ENCODE data around the gene PCSK5. TPM values are rescaled to one million over a fixed set of nuclear protein-coding genes. Genes with fewer than 3 reads are reported as not detected.
A peak's percentile ranks its signal among the peaks of the same experiment; 100 is the strongest.

The PCSK5 gene
- polyA plus RNA-seq, 1 donor from 2014 or later, result 1.7 TPM

GRCh38 chr9:76112151-76112550 is 221.7 kb downstream of the PCSK5 start:
- no peak overlapping the region for H3K9ac ChIP-seq (ENCODE audit: low read length)
- H3K79me2 ChIP-seq (replicated peaks; ENCODE audit: insufficient read depth, low read length), result no peaks in the 10 kb centered on the region
- TF ChIP-seq SMC3 (conservative IDR thresholded peaks at IDR 0.05; ENCODE audit: poor library complexity) (no peak), EZH2 (IDR thresholded peaks at IDR 0.05; ENCODE audit: borderline replicate concordance, insufficient read depth, low read length, poor library complexity, severe bottlenecking) (no peak), REST (IDR thresholded peaks at IDR 0.05; ENCODE audit: borderline replicate concordance) (no peak)
- no peak overlapping the region for H3K27ac ChIP-seq (ENCODE audit: low read length)
- H3K4me3 ChIP-seq (ENCODE audit: low read length), result no peak overlapping the region
- H3K36me3 ChIP-seq (ENCODE audit: insufficient read depth, low read length), result no peaks in the 10 kb centered on the region
- H2AFZ ChIP-seq (ENCODE audit: low read depth, low read length), result no peak overlapping the region
- no peaks in the 10 kb centered on the region for H3K27me3 ChIP-seq (ENCODE audit: insufficient read depth, low read depth, low read length)
- no peak overlapping the region for H3K4me2 ChIP-seq (ENCODE audit: low read length)
- no peaks in the 10 kb centered on the region for H3F3A ChIP-seq (ENCODE audit: insufficient read depth, low read length, poor library complexity, severe bottlenecking)
- no peaks in the 10 kb centered on the region for H3K9me3 ChIP-seq (ENCODE audit: low read length)
- no peaks in the 10 kb centered on the region for H4K20me1 ChIP-seq (ENCODE audit: insufficient read depth)
- H3K9me2 ChIP-seq (ENCODE audit: insufficient read depth, low read length), result no peaks in the 10 kb centered on the region

GRCh38 chr9:76114144-76114543 is 223.7 kb downstream of the PCSK5 start:
- Histone ChIP-seq H3K36me3 (ENCODE audit: insufficient read depth, low read length) (no peaks in the 10 kb centered on the region), H4K20me1 (ENCODE audit: insufficient read depth) (no peaks in the 10 kb centered on the region), H3K9me2 (ENCODE audit: insufficient read depth, low read length) (no peaks in the 10 kb centered on the region), H3K4me2 (ENCODE audit: low read length) (no peak overlapping the region), H3K9me3 (ENCODE audit: low read length) (no peaks in the 10 kb centered on the region), H3K4me3 (ENCODE audit: low read length) (no peak overlapping the region), H2AFZ (ENCODE audit: low read depth, low read length) (no peak overlapping the region), H3K9ac (ENCODE audit: low read length) (no peak overlapping the region), H3K27ac (ENCODE audit: low read length) (no peak overlapping the region), H3K27me3 (ENCODE audit: insufficient read depth, low read depth, low read length) (no peaks in the 10 kb centered on the region), H3F3A (ENCODE audit: insufficient read depth, low read length, poor library complexity, severe bottlenecking) (no peaks in the 10 kb centered on the region), H3K79me2 (replicated peaks; ENCODE audit: insufficient read depth, low read length) (no peaks in the 10 kb centered on the region)
- no peak for TF ChIP-seq EZH2 (IDR thresholded peaks at IDR 0.05; ENCODE audit: borderline replicate concordance, insufficient read depth, low read length, poor library complexity, severe bottlenecking)
- TF ChIP-seq REST (IDR thresholded peaks at IDR 0.05; ENCODE audit: borderline replicate concordance), result no peak
- TF ChIP-seq SMC3 (conservative IDR thresholded peaks at IDR 0.05; ENCODE audit: poor library complexity), result no peak
- no peak for TF ChIP-seq RAD21 (conservative IDR thresholded peaks at IDR 0.05)

- Histone ChIP-seq H3K27ac (ENCODE audit: low read length) (no peak overlapping the region), H3K9me3 (ENCODE audit: low read length) (no peaks in the 10 kb centered on the region), H2AFZ (ENCODE audit: low read depth, low read length) (no peak overlapping the region), H3K27me3 (ENCODE audit: insufficient read depth, low read depth, low read length) (no peaks in the 10 kb centered on the region), H3F3A (ENCODE audit: insufficient read depth, low read length, poor library complexity, severe bottlenecking) (no peaks in the 10 kb centered on the region), H3K9me2 (ENCODE audit: insufficient read depth, low read length) (no peaks in the 10 kb centered on the region), H4K20me1 (ENCODE audit: insufficient read depth) (no peaks in the 10 kb centered on the region), H3K36me3 (ENCODE audit: insufficient read depth, low read length) (no peaks in the 10 kb centered on the region), H3K4me3 (ENCODE audit: low read length) (no peak overlapping the region), H3K79me2 (replicated peaks; ENCODE audit: insufficient read depth, low read length) (no peaks in the 10 kb centered on the region), H3K9ac (ENCODE audit: low read length) (no peak overlapping the region), H3K4me2 (ENCODE audit: low read length) (peak overlapping the region; percentile 22)
- TF ChIP-seq EP300 (conservative IDR thresholded peaks at IDR 0.05; ENCODE audit: poor library complexity, severe bottlenecking) (no peak), MXI1 (conservative IDR thresholded peaks at IDR 0.05; ENCODE audit: poor library complexity, severe bottlenecking) (no peak), REST (IDR thresholded peaks at IDR 0.05; ENCODE audit: borderline replicate concordance) (no peak), POLR2AphosphoS5 (IDR thresholded peaks at IDR 0.05) (no peak), CTCF (IDR thresholded peaks at IDR 0.05; ENCODE audit: poor library complexity, severe bottlenecking) (no peak), SMC3 (conservative IDR thresholded peaks at IDR 0.05; ENCODE audit: poor library complexity) (no peak), RAD21 (conservative IDR thresholded peaks at IDR 0.05) (no peak), EZH2 (IDR thresholded peaks at IDR 0.05; ENCODE audit: borderline replicate concordance, insufficient read depth, low read length, poor library complexity, severe bottlenecking) (no peak), TAF1 (IDR thresholded peaks at IDR 0.05; ENCODE audit: low read depth) (no peak)
Observed at GRCh38 chr9:76115396-76115795, 224.9 kb downstream of the PCSK5 start.

All from neural cell (in vitro differentiated cells).